Upper lobe of right lung (tissue), 1 donor: Measurements from ENCODE around the gene PRKAR1B. TPM values are rescaled to one million over a fixed set of nuclear protein-coding genes. Genes with fewer than 3 reads are reported as not detected.
"Not testable (repeated sequence)": the region's sequence is repeated elsewhere in the genome, so short reads cannot be mapped to it uniquely, and the experiment has no call there.

Source experiments
- ATAC-seq: fragments of 200-7000 bp; cut with Tn5 transposase; one replicate; pipeline ENCODE4 v1.9.1; 2020; ENCODE audit warnings: mild to moderate bottlenecking, moderate library complexity
- DNase-seq: peaks from one replicate; pipeline ENCODE4 v3.0.0-alpha.2; 2020
- H3K27ac ChIP-seq: fragments of 200-600 bp; one replicate; pipeline ENCODE4 v1.8.0; 2022
- H3K27me3 ChIP-seq: fragments of 200-600 bp; one replicate; pipeline ENCODE4 v1.8.0; 2022; ENCODE audit warnings: mild to moderate bottlenecking
- H3K36me3 ChIP-seq: fragments of 200-600 bp; one replicate; pipeline ENCODE4 v1.8.0; 2022
- H3K4me1 ChIP-seq: fragments of 200-600 bp; one replicate; pipeline ENCODE4 v1.8.0; 2022
- H3K4me3 ChIP-seq: fragments of 200-600 bp; one replicate; pipeline ENCODE4 v1.8.0; 2022; ENCODE audit warnings: mild to moderate bottlenecking
- H3K9me3 ChIP-seq: fragments of 200-600 bp; one replicate; pipeline ENCODE4 v1.8.0; 2022
- intact Hi-C: fragments of 100-400 bp; cut with DNase I; formaldehyde crosslinking; loops from one replicate; pipeline ENCODE4 v1.11.0; 2022
- total RNA-seq: library from RNA; stranded (reverse); fragmentation: NEBNext Ultra II Directional; extraction: Animal tissue kit (Norgen Biotek cat#: 25700); gene quantifications from one replicate; pipeline ENCODE4 v1.2.1, GENCODE V29; 2021
- TF ChIP-seq, protein P1 (sequence below): fragments of 200-600 bp; IDR thresholded peaks from one replicate; pipeline ENCODE4 v1.8.0; 2022; ENCODE audit warnings: antibody characterized with exemption
- donor health status: DM: no; HTN: yes; CAD: no; lungs with severe emphysema.

PRKAR1B gene
- total RNA-seq, 1 donor from 2014 or later = 25.7 TPM

DNA sequence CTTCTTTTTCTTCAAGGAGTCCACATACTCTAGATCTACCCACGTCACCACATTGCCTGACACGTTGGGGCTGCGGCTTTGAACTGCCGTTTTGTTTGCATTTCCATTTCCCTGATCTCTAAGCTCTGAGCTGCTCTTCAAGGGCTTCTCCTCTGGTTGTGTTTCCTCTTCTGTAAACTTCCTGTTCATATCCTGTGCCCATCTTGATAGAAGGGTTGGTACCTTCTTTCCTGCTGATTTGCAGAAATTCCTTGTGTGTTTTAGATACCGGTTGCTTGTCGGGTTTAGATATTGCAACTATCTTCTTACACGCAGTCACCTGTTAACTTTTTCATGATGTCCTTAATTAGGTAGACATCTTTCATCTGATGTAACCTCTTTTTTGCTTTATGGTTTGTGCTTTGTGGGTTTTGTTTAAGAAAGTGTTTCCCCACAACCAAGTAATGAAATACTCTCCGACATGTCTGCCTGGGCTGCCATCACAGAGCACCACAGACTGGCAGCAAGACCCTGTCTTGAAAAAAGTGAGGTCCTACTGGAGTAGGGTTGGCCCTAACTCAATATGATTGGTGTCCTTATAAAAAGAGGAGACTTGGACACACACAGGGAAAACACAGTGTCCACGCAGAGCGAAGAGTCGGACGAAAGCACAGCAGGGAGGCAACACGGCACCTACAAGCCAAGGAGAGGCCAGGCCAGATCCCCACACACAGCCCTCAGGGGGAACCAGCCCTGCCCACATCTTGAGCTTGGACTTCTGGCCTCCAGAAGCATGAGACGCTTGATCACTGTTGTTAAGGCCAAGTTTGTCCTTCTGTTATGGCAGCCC is 108.3 kb downstream of the PRKAR1B start:
- ATAC-seq (peak; percentile 54), DNase-seq (peak; percentile 54)
- peaks cover 15% of the 10 kb centered on the region for H3K4me1 ChIP-seq
- H3K36me3 ChIP-seq = no peaks in the 10 kb centered on the region
- H3K9me3 ChIP-seq = peaks cover 9% of the 10 kb centered on the region
- TF ChIP-seq, protein P1, sequence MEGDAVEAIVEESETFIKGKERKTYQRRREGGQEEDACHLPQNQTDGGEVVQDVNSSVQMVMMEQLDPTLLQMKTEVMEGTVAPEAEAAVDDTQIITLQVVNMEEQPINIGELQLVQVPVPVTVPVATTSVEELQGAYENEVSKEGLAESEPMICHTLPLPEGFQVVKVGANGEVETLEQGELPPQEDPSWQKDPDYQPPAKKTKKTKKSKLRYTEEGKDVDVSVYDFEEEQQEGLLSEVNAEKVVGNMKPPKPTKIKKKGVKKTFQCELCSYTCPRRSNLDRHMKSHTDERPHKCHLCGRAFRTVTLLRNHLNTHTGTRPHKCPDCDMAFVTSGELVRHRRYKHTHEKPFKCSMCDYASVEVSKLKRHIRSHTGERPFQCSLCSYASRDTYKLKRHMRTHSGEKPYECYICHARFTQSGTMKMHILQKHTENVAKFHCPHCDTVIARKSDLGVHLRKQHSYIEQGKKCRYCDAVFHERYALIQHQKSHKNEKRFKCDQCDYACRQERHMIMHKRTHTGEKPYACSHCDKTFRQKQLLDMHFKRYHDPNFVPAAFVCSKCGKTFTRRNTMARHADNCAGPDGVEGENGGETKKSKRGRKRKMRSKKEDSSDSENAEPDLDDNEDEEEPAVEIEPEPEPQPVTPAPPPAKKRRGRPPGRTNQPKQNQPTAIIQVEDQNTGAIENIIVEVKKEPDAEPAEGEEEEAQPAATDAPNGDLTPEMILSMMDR = no peak
- H3K27me3 ChIP-seq = no peaks in the 10 kb centered on the region
- no peak overlapping the region for H3K4me3 ChIP-seq
- intact Hi-C loops = no loop called here
- peak overlapping the region; percentile 73 for H3K27ac ChIP-seq

DNA sequence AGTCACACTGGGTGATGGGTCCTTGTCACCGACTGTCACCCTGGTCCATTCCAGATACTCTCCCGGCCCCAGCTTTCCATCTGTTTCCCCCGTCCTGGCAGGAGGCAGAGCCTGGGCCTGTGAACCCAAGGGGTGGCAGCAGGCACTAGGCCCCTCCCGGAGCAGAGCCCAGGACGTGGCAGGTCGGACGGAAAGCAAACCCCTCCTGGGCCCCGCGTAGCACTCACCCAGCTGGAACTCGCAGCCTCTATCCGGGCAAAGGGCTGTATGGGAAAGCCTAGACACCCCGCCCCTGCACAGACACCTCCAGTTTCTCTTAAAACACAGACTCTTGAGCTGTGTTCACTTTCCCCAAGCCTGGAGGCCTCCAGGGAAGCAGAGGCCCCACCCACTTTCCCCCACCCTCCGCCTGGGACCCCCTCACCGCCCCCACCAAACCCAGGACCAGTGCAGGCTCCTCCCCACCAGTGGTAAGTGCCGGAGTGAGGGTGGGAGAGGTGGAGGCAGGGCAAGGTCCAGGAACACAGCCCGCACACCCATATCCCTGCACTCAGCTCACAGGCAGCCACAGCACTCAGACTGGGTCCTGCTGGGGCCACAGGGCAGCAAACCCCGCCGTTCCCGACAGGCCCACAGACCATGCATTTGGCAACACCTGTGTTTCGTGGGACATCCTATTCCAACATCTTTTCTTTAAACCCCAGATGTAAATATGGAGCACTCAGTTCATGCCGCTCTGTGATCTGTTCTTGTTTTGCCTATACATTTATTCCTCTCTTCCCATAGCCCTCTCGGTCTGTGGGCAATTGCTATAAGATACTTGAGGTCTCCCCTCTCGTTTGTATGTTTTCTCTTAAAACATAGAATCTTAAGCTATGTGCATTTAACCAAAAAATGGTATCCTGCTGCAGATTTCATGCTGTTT is 109.2 kb downstream of the PRKAR1B start:
- peaks cover 15% of the 10 kb centered on the region for H3K4me1 ChIP-seq
- TF ChIP-seq, protein P1 = no peak
- H3K27me3 ChIP-seq = no peaks in the 10 kb centered on the region
- peaks cover 9% of the 10 kb centered on the region for H3K9me3 ChIP-seq
- peak overlapping the region; percentile 73 for H3K27ac ChIP-seq
- ATAC-seq = peak; percentile 19
- intact Hi-C loops = no loop called here
- no peaks in the 10 kb centered on the region for H3K36me3 ChIP-seq
- peak; percentile 58 for DNase-seq
- no peak overlapping the region for H3K4me3 ChIP-seq

GRCh38 chr7:613442-614140 is 113.5 kb downstream of the PRKAR1B start:
- no peaks in the 10 kb centered on the region for H3K36me3 ChIP-seq
- no peak overlapping the region for H3K27ac ChIP-seq
- TF ChIP-seq, protein P1 = no peak
- intact Hi-C loops = no loop called here
- peak; percentile 12 for ATAC-seq
- no peaks in the 10 kb centered on the region for H3K9me3 ChIP-seq
- H3K4me3 ChIP-seq = no peak overlapping the region
- H3K4me1 ChIP-seq = peaks cover 28% of the 10 kb centered on the region
- peak; percentile 63 for DNase-seq
- H3K27me3 ChIP-seq = no peaks in the 10 kb centered on the region

- H3K4me3 ChIP-seq, H3K27ac ChIP-seq, H3K27me3 ChIP-seq, intact Hi-C loops, ATAC-seq, H3K36me3 ChIP-seq, H3K9me3 ChIP-seq: not testable (repeated sequence)
- H3K4me1 ChIP-seq = peaks cover 16% of the 10 kb centered on the region
- peak; percentile 4 for DNase-seq
These were observed 115.2 kb downstream of the PRKAR1B start for GRCh38 chr7:611837-612236.

- intact Hi-C loops = no loop called here
- ATAC-seq (peak; percentile 6), DNase-seq (peak; percentile 62)
- Histone ChIP-seq H3K9me3 (no peaks in the 10 kb centered on the region), H3K4me1 (peaks cover 16% of the 10 kb centered on the region), H3K27me3 (no peaks in the 10 kb centered on the region), H3K27ac (peak overlapping the region; percentile 81), H3K36me3 (no peaks in the 10 kb centered on the region), H3K4me3 (no peak overlapping the region)
- TF ChIP-seq, protein P1 = no peak
These were observed 115.7 kb downstream of the PRKAR1B start for GRCh38 chr7:611281-611810.
